HG02885 (cell line): Measurements from ENCODE around the gene SLC9A5.

Source experiments
- ATAC-seq: cut with Tn5 transposase; IDR thresholded peaks from one replicate; pipeline ENCODE4 v1.9.1; 2021; ENCODE audit warnings: mild to moderate bottlenecking; ENCODE audit not compliant: unreplicated experiment, poor library complexity

SLC9A5 gene

DNA sequence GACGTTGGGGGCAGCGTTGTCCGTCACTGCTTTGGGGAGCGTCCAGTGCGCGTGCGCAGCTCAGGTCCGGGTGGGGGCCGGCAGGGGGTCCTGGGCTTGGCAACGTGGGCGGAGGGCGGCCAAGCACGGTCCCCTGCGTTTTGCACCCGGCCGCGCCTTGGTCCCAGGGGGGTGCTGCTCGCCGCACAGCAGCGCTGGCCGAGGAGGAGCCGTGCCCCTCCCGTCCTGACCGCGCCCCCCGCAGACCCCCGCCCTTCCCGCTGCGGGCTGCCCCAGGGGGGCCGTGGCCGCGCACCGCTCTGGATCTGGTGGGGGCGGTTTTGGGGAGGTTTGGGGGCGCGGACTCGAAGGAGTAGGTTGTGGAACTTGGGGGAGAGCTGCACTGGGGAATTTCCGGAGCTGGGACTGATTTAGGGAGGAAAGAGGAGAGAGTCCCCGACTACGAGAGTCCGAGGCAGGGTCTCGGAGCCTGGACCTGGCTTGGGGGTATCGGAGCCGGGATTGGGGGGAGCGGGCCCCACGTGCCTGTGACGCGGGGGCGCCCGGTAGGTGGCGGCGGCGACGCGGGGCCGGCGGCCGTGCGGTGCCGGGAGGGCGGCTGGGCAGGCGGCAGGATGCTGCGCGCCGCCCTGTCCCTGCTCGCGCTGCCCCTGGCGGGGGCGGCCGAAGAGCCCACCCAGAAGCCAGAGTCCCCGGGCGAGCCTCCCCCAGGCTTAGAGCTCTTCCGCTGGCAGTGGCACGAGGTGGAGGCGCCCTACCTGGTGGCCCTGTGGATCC is at the start of gene SLC9A5:
Gene SLC9A5 (plus strand): TSS at position 579 of the 777 bp plus-strand sequence. CDS start 36 bp downstream, at position 615.
- ATAC-seq: no peak

GRCh38 chr16:67199011-67199807 is 49.6 kb upstream of the SLC9A5 start, which contains the start of gene ELMO3:
Gene ELMO3, plus strand, starts transcription at chr16:67199131. Its CDS starts 196 bp downstream, at chr16:67199327.
- ATAC-seq: no peak

- no peak for ATAC-seq
These were observed 49.0 kb upstream of the SLC9A5 start for GRCh38 chr16:67199808-67200198.

DNA sequence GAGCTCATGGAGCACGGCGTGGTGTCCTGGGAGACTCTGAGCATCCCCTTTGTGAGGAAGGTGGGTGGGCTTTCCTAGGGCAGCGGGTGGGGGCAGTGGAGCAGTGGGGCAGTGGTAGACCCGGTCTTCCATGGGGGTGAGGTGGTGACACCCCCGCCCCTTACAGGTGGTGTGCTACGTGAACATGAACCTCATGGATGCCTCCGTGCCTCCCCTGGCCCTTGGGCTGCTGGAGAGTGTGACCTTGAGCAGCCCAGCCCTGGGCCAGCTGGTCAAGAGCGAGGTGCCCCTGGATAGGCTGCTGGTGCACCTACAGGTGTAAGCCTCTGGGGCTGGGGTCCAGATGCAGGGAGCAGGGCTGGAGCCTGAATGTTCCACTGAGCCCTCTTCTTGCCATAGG is 48.3 kb upstream of the SLC9A5 start:
- no peak for ATAC-seq

DNA sequence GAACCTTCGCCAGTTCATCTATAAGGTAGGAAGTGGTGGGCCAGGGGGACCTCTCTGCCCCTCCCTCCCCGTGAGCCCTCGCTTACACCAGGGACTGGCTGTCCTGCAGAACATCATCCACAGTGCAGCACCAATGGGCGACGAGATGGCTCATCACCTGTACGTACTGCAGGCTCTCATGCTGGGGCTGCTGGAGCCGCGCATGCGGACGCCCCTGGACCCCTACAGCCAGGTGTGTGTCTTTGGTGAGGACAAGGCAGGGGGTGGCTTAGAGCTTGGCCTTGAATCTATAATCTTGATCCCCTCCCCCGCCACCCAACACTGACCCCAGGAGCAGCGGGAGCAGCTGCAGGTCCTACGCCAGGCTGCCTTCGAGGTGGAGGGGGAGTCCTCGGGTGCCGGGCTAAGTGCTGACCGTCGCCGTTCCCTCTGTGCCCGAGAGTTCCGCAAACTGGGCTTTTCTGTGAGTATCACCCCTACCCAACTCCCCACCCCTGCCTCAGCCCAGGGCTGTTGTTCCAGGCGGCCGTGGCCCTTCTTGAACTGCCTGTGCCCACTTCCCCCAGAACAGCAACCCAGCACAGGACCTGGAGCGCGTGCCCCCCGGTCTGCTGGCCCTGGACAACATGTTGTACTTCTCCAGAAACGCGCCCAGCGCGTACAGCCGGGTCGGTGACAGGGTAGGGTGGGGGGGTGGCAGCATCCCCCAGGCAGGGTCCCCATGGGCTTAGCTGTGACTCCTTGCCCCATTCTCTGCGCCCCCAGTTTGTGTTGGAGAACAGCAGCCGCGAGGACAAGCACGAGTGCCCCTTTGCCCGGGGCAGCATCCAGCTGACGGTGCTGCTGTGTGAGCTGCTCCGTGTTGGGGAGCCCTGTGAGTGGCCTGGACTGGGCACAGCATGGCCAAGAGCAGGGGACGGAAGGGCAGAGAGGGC is 47.1 kb upstream of the SLC9A5 start:
- no peak for ATAC-seq

DNA sequence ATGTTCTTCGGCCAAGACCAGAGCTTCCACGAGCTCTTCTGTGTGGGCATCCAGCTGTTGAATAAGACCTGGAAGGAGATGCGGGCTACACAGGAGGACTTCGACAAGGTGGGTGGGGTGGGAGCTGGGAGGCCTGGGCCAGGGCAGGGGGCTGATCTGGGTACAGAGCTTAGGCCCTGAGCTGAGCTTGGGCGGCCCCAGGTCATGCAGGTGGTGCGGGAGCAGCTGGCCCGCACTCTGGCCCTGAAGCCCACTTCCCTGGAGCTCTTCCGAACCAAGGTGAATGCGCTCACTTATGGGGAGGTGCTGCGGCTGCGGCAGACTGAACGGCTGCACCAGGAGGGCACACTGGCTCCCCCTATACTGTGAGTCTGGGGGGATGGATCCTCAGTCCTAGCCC is 46.4 kb upstream of the SLC9A5 start:
- ATAC-seq: no peak

- ATAC-seq: no peak
These were observed 45.8 kb upstream of the SLC9A5 start for GRCh38 chr16:67202956-67203493.

DNA sequence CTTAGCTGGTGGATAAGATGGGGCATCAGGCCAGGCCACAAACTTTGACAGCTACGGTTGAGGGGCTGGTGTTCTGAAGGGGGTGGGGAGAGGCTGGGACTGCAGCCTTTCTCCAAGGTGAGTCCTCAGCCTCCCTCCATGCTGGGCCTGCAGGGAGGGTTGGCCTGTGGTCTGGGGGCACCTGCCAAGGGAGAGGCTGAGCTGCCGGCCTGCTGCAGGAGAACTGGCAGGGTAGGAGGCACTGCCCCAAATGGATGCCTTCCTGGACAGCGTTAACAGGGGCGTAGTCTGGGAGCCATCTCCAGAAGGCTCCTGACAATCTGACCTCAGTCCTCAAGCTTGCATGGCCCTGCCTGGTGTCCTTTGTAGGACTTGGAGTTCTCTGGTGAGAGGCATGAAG is 44.7 kb upstream of the SLC9A5 start:
- ATAC-seq: no peak

DNA sequence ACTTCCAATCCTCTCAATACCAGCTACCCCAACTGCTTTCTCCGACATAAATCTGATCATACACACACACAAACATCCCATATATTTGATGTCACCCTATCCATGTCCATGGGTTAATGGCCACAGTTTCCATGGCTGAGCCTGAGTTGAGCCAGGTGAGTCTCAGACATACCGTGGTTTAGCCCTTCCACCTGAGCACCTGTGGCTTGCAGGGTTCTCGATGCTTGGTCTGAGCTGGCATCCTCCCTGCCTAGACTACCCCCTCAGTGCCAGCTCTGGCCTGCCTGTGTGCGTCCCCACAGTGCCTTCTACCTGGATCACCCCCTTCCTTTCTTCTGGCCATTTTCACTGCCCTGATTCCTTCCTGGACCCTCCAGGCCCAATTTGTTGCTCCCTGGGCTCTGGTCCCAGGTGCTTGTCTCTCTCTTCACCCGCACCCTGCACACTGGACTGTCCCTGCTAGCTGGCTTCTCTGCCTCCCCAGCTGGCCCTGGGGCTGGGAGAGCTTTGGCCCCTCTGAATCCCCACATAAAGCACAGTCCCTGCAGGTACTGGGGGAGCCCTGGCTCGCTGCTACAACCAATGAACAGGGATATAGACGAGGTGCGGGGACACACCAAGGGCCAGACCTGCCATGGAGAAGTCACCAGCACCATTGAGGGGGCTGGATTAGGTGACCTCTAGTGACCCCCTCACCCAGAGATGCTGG is 42.5 kb upstream of the SLC9A5 start:
- no peak for ATAC-seq

DNA sequence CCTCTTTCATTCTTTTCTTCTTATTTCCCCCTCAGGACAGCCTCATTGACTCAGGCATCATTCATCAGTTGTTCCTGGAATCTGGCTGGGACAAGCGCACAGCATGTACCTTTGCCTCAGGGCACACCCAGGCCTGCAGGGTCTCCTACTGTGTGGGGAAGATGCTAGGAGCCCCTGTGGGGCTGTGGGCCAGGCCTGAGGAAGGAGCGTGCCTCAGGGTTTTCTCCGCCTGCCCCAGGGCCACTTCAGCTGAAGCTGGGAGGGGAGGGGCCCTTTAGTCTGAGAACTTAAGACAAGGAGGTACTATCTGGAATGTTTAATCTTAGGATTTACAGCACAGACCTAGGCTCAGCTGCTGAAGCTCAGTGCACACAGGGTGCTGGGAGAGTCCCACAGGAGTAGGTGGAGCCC is 41.9 kb upstream of the SLC9A5 start:
- no peak for ATAC-seq

DNA sequence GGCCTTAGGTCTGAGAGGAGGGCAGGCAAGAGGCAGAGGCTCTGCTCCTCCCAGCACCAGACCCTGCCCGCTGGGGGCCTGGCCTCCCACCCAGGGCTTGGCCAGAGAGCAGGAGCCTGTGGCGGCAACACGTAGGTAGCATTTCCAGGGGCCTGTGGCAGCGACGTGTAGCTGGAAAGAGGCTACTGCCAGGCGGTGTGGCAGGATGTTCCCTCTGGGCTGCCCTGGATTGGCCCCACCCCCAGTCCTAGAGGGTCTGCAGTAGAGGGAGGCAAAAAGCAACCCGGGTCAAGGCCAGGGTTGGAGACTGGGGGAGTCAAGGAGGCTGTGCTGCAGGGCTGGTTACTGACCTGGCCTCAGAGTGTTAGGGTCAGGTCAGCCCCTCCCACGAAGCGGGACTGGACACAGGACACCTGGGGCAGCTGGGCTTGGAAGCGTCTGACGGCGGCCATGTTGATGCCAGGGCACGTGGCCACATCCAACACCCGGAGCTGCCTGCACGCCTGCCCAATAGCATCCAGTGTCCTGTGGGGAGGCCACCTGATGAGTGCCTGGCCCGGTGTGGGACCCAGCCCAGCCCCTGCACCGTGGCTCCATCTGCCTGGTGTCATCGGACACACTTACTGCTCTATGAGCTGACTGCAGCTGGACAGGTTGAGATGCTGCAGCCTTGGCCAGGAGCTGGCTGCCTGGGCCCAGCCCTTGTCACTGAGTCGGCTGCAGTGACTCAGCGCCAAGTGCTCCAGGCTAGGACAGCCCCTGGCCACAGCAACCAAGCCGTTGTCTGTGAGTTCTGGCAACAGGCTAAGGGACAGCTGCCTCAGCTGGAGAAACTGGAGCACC is 41.3 kb upstream of the SLC9A5 start:
- ATAC-seq: no peak

DNA sequence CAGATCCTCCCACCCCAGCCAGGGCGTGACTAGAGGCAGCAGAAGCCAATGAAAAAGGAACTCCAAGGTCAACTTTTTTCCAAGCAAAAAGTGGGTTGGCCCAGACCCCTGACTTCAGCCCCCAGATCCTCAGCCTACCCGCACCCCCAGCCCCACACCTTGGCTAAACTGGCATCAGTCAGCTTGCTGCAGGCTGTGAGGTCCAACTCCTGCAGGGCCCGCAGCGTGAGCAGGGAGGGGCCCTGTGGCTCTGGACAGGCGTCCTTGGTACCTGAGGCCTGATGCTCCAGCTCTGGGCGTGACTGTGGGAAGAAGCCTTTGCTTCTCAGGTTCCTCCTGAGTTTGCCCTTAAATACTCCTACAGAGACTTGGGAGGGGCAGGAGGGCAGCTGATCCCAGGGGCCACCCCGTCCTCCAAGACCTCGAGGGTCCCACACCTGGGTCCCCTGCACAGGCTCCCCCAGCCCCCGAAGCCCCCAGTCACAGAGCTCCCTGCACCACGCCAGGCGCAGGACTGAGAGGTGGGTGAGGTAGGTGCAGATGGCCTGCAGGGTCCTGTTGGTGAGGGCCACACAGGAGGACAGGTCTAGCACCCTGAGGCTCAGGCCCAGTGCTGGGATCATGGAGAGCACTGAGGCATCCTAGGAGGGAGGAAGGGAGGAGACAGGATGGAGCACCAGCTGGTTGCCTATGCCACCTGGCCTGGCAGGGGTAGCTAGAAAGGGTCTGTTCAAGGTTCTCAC is 40.5 kb upstream of the SLC9A5 start:
- no peak for ATAC-seq

GRCh38 chr16:67209565-67209964 is 39.2 kb upstream of the SLC9A5 start:
- no peak for ATAC-seq

- ATAC-seq: no peak
These were observed 38.5 kb upstream of the SLC9A5 start for GRCh38 chr16:67210069-67210937.

DNA sequence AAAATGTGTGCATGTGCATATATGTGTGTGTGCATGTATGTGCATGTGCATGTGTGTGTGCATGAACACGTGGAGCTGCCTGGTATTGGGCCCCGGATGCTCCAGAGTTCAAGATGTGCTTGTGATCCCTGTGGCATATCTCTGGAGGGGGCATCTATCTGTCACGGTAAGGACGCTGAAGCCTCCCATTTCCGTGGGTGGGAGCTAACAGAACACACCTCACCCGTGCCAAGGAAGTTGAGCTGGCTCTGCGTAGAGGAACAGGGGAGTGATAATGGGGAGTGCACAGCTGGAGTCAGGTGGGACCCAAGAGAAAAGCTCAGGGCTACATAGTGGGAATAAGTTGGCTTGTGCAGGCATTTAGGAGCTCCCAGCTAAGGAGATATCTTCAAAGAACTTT is 37.1 kb upstream of the SLC9A5 start:
- ATAC-seq: no peak

GRCh38 chr16:67212766-67213165 is 36.0 kb upstream of the SLC9A5 start:
- ATAC-seq: no peak
